WTC11 (cell line): Measurements from ENCODE around the gene ECM1.

Experiments
- ATF1 ChIP-seq: sonication (generic); formaldehyde crosslinking; IDR thresholded peaks from 2 replicates; pipeline ENCODE4 v1.8.1; 2023; ENCODE audit warnings: mild to moderate bottlenecking, moderate library complexity, missing genetic modification reagents
- ELF4 ChIP-seq: sonication (generic); formaldehyde crosslinking; IDR thresholded peaks from 2 replicates; pipeline ENCODE4 v1.8.1; 2022; ENCODE audit warnings: low read depth, mild to moderate bottlenecking, moderate library complexity, missing genetic modification reagents
- SMAD3 ChIP-seq: sonication (generic); formaldehyde crosslinking; IDR thresholded peaks from 2 replicates; pipeline ENCODE4 v1.8.0; 2022; ENCODE audit warnings: missing genetic modification reagents, mild to moderate bottlenecking, borderline replicate concordance
- ZBTB21 ChIP-seq: sonication (generic); formaldehyde crosslinking; IDR thresholded peaks from 2 replicates; pipeline ENCODE4 v1.8.1; 2023; ENCODE audit warnings: mild to moderate bottlenecking, missing genetic modification reagents, borderline replicate concordance
- ZNF138 ChIP-seq: sonication (generic); formaldehyde crosslinking; conservative IDR thresholded peaks from 2 replicates; pipeline ENCODE4 v1.8.1; 2022; ENCODE audit warnings: mild to moderate bottlenecking, moderate library complexity, missing genetic modification reagents
- ZNF232 ChIP-seq: sonication (generic); formaldehyde crosslinking; IDR thresholded peaks from 2 replicates; pipeline ENCODE4 v1.8.0; 2022; ENCODE audit warnings: mild to moderate bottlenecking, missing genetic modification reagents
- ZNF396 ChIP-seq: fragments of 250-450 bp; sonication (Bioruptor Pico); IDR thresholded peaks from 2 replicates; pipeline ENCODE4 v1.8.0; 2021; ENCODE audit warnings: mild to moderate bottlenecking, moderate library complexity, borderline replicate concordance
- TF ChIP-seq, protein P1 (sequence below): fragments of 200-600 bp; IDR thresholded peaks from 2 replicates; pipeline ENCODE4 v1.8.0; 2022; ENCODE audit warnings: antibody characterized with exemption
- TF ChIP-seq, protein P2 (sequence below): sonication (generic); formaldehyde crosslinking; IDR thresholded peaks from 2 replicates; pipeline ENCODE4 v1.8.1; 2023; ENCODE audit warnings: mild to moderate bottlenecking, missing genetic modification reagents, moderate library complexity
- TF ChIP-seq, protein P3 (sequence below): sonication (generic); formaldehyde crosslinking; IDR thresholded peaks from 2 replicates; pipeline ENCODE4 v1.8.1; 2022; ENCODE audit warnings: missing genetic modification reagents, borderline replicate concordance
- TF ChIP-seq, protein P4 (sequence below): sonication (generic); formaldehyde crosslinking; IDR thresholded peaks from 2 replicates; pipeline ENCODE4 v1.8.1; 2022; ENCODE audit warnings: low read depth, missing genetic modification reagents, borderline replicate concordance
- TF ChIP-seq, protein P5 (sequence below): sonication (generic); formaldehyde crosslinking; conservative IDR thresholded peaks from 2 replicates; pipeline ENCODE4 v1.8.1; 2022; ENCODE audit warnings: mild to moderate bottlenecking, missing genetic modification reagents
- TF ChIP-seq, protein P6 (sequence below): sonication (generic); formaldehyde crosslinking; IDR thresholded peaks from 2 replicates; pipeline ENCODE4 v1.8.1; 2023; ENCODE audit warnings: mild to moderate bottlenecking, moderate library complexity, missing genetic modification reagents

DNA sequence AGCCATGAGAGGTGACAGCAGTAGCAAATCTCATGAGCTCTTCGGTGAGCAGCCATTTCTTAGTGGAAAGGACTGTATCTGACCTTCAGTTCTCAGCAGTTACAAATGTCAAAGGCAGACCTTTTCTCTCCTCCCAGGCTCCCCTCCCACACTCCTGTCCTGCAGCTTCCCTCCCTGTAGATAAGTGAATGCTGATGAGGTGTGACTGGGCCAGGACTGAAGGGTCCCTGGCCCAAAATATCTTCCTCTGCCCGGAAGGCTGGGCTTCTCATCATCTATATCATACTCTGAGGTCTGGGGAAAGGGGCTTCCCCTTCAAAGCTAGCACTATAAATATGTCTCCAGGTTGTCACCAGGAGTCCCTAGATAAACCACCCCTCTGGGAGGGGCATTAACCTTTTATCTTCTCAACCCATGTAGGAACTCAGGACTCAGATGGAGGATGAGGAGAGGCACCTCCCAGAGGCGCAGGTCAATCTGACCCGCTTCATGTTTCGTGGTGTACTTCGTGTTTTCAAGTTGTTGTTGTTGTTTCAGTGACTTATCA, 37.6 kb downstream of the ECM1 start:
- TF ChIP-seq ZNF396 (CRISPR knock-in tag) (no peak), ZNF138 (no peak), ZBTB21 (CRISPR knock-in tag) (no peak), ELF4 (CRISPR knock-in tag) (no peak), ZNF232 (CRISPR knock-in tag) (no peak), SMAD3 (CRISPR knock-in tag) (no peak), ATF1 (CRISPR knock-in tag) (no peak)
- TF ChIP-seq, protein P1, sequence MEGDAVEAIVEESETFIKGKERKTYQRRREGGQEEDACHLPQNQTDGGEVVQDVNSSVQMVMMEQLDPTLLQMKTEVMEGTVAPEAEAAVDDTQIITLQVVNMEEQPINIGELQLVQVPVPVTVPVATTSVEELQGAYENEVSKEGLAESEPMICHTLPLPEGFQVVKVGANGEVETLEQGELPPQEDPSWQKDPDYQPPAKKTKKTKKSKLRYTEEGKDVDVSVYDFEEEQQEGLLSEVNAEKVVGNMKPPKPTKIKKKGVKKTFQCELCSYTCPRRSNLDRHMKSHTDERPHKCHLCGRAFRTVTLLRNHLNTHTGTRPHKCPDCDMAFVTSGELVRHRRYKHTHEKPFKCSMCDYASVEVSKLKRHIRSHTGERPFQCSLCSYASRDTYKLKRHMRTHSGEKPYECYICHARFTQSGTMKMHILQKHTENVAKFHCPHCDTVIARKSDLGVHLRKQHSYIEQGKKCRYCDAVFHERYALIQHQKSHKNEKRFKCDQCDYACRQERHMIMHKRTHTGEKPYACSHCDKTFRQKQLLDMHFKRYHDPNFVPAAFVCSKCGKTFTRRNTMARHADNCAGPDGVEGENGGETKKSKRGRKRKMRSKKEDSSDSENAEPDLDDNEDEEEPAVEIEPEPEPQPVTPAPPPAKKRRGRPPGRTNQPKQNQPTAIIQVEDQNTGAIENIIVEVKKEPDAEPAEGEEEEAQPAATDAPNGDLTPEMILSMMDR = no peak
- TF ChIP-seq, protein P2, sequence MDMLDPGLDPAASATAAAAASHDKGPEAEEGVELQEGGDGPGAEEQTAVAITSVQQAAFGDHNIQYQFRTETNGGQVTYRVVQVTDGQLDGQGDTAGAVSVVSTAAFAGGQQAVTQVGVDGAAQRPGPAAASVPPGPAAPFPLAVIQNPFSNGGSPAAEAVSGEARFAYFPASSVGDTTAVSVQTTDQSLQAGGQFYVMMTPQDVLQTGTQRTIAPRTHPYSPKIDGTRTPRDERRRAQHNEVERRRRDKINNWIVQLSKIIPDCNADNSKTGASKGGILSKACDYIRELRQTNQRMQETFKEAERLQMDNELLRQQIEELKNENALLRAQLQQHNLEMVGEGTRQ (CRISPR knock-in tag) = no peak
- TF ChIP-seq, protein P3, sequence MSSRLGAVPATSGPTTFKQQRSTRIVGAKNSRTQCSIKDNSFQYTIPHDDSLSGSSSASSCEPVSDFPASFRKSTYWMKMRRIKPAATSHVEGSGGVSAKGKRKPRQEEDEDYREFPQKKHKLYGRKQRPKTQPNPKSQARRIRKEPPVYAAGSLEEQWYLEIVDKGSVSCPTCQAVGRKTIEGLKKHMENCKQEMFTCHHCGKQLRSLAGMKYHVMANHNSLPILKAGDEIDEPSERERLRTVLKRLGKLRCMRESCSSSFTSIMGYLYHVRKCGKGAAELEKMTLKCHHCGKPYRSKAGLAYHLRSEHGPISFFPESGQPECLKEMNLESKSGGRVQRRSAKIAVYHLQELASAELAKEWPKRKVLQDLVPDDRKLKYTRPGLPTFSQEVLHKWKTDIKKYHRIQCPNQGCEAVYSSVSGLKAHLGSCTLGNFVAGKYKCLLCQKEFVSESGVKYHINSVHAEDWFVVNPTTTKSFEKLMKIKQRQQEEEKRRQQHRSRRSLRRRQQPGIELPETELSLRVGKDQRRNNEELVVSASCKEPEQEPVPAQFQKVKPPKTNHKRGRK (CRISPR knock-in tag) = no peak
- TF ChIP-seq, protein P4, sequence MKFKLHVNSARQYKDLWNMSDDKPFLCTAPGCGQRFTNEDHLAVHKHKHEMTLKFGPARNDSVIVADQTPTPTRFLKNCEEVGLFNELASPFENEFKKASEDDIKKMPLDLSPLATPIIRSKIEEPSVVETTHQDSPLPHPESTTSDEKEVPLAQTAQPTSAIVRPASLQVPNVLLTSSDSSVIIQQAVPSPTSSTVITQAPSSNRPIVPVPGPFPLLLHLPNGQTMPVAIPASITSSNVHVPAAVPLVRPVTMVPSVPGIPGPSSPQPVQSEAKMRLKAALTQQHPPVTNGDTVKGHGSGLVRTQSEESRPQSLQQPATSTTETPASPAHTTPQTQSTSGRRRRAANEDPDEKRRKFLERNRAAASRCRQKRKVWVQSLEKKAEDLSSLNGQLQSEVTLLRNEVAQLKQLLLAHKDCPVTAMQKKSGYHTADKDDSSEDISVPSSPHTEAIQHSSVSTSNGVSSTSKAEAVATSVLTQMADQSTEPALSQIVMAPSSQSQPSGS (CRISPR knock-in tag) = no peak
- TF ChIP-seq, protein P5, sequence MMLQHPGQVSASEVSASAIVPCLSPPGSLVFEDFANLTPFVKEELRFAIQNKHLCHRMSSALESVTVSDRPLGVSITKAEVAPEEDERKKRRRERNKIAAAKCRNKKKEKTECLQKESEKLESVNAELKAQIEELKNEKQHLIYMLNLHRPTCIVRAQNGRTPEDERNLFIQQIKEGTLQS (CRISPR knock-in tag) = no peak
- TF ChIP-seq, protein P6, sequence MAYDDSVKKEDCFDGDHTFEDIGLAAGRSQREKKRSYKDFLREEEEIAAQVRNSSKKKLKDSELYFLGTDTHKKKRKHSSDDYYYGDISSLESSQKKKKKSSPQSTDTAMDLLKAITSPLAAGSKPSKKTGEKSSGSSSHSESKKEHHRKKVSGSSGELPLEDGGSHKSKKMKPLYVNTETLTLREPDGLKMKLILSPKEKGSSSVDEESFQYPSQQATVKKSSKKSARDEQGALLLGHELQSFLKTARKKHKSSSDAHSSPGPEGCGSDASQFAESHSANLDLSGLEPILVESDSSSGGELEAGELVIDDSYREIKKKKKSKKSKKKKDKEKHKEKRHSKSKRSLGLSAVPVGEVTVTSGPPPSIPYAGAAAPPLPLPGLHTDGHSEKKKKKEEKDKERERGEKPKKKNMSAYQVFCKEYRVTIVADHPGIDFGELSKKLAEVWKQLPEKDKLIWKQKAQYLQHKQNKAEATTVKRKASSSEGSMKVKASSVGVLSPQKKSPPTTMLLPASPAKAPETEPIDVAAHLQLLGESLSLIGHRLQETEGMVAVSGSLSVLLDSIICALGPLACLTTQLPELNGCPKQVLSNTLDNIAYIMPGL (CRISPR knock-in tag) = no peak
